ENCODE data around the gene EHHADH.

DNA sequence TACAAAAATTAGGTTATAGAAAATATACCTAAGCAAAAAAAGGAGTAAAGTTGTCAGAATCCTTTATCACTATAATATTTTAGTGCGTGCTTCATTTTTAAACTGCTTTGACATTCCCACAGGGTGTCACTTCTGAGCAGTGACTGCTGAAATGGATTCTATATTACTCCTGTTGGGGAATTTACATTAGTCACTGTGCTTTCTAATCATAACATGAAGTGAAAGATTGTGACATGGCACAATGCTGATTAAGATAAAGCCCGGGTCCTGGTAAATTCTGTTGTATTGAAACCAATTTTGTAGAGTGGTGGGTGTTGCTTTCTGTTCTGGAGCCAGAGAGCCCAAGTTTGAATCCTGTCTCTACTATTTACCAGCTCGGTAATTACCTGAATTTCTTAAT is 36.4 kb upstream of the EHHADH start:
- TF ChIP-seq, protein P1, sequence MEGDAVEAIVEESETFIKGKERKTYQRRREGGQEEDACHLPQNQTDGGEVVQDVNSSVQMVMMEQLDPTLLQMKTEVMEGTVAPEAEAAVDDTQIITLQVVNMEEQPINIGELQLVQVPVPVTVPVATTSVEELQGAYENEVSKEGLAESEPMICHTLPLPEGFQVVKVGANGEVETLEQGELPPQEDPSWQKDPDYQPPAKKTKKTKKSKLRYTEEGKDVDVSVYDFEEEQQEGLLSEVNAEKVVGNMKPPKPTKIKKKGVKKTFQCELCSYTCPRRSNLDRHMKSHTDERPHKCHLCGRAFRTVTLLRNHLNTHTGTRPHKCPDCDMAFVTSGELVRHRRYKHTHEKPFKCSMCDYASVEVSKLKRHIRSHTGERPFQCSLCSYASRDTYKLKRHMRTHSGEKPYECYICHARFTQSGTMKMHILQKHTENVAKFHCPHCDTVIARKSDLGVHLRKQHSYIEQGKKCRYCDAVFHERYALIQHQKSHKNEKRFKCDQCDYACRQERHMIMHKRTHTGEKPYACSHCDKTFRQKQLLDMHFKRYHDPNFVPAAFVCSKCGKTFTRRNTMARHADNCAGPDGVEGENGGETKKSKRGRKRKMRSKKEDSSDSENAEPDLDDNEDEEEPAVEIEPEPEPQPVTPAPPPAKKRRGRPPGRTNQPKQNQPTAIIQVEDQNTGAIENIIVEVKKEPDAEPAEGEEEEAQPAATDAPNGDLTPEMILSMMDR (IDR thresholded peaks at IDR 0.05; ENCODE audit: extremely low read depth in 1 of 2, insufficient read depth in 1 of 2, low read depth in 1 of 2, low read length in 2 of 2), result no peak
- no peak for TF ChIP-seq POLR2A (IDR thresholded peaks at IDR 0.05; ENCODE audit: low read depth, low read length)
- TF ChIP-seq, protein P2, sequence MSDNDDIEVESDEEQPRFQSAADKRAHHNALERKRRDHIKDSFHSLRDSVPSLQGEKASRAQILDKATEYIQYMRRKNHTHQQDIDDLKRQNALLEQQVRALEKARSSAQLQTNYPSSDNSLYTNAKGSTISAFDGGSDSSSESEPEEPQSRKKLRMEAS (IDR thresholded peaks at IDR 0.05; ENCODE audit: insufficient read depth, insufficient read length), result no peak

Data from endothelial cell of umbilical vein (primary cell).